Sigmoid colon (tissue), 7 donors: ENCODE data around the gene FNDC11. TPM values are rescaled to one million over a fixed set of nuclear protein-coding genes. Genes with fewer than 3 reads are reported as not detected.

Experiments used
- DNase-seq: peaks from one replicate; pipeline ENCODE4 v3.0.0-alpha.2; 2019
- H3K27ac ChIP-seq, 4 donors: fragments of 200-600 bp; sonication (generic); one replicate each; pipeline ENCODE4 v1.5.1; 2016 to 2019; ENCODE audit warnings: mild to moderate bottlenecking in 1 of 4
- H3K27me3 ChIP-seq, 3 donors: fragments of 200-600 bp; sonication (generic); one replicate each; pipeline ENCODE4 v1.5.1; 2019; ENCODE audit warnings: mild to moderate bottlenecking in 1 of 3
- H3K36me3 ChIP-seq, 4 donors: fragments of 200-600 bp; sonication (generic); one replicate each; pipeline ENCODE4 v1.5.1; 2016 to 2019
- H3K4me1 ChIP-seq, 4 donors: fragments of 200-600 bp; sonication (generic); one replicate each; pipeline ENCODE4 v1.5.1; 2017 to 2019
- H3K4me3 ChIP-seq, 4 donors: fragments of 200-600 bp; sonication (generic); one replicate each; pipeline ENCODE4 v1.5.1; 2017 to 2019; ENCODE audit warnings: mild to moderate bottlenecking in 2 of 4, moderate library complexity in 1 of 4
- H3K9me3 ChIP-seq, 4 donors: fragments of 200-600 bp in 3 of 4; sonication (generic) in 3 of 4; one replicate each; pipeline versions ENCODE4 v1.5.1 to v1.6.1; 2013 to 2019
- EP300 ChIP-seq, 4 donors: sonication (generic); formaldehyde crosslinking; IDR thresholded peaks; one replicate each; pipeline ENCODE4 v1.6.1; 2017; ENCODE audit warnings: antibody characterized with exemption in 4 of 4
- POLR2A ChIP-seq, 2 donors: fragments of 450-650 bp; IDR thresholded peaks; one replicate each; pipeline ENCODE4 v1.6.1; 2016; ENCODE audit warnings: antibody characterized with exemption in 2 of 2, mild to moderate bottlenecking in 2 of 2, moderate library complexity in 2 of 2
- POLR2AphosphoS5 ChIP-seq, 4 donors: sonication (generic); formaldehyde crosslinking; IDR thresholded peaks; one replicate each; pipeline ENCODE4 v1.6.1; 2017; ENCODE audit warnings: antibody characterized with exemption in 4 of 4
- WGBS, 2 donors: extraction: QIAGEN DNeasy Blood & Tissue Kit; methylation state at CpG; one replicate each; pipeline ENCODE4 v1.1.7; 2013; 5-methylcytosine and 5-hydroxymethylcytosine counted together
- intact Hi-C: fragments of 100-400 bp; cut with DNase I; formaldehyde crosslinking; loops from one replicate; pipeline ENCODE4 v1.15.1; 2023
- polyA plus RNA-seq, 3 donors: library from polyadenylated mRNA; stranded (reverse); fragments of 200-250 nt; gene quantifications; one replicate each; pipeline ENCODE4 v1.2.3, GENCODE V29; 2013
- total RNA-seq, 4 donors: library from RNA; depleted of rRNA; stranded (reverse); fragments of >200 nt; gene quantifications; one replicate each; pipeline ENCODE4 v1.1.0, GENCODE V29; 2016
- TF ChIP-seq, protein P1 (sequence below), 4 experiments: fragments of 450-650 bp in 3 of 4; fragments of 200-600 bp in 1 of 4; IDR thresholded peaks; one replicate each; pipeline ENCODE4 v1.5.1; 2016 to 2019; ENCODE audit warnings: antibody characterized with exemption in 4 of 4, mild to moderate bottlenecking in 3 of 4, moderate library complexity in 2 of 4
- donor health status: healthy with polysubstance abuse.
- donor health status: Bipolar disorder and iron deficiency.
- donor health status: healthy.

The FNDC11 gene, protein sequence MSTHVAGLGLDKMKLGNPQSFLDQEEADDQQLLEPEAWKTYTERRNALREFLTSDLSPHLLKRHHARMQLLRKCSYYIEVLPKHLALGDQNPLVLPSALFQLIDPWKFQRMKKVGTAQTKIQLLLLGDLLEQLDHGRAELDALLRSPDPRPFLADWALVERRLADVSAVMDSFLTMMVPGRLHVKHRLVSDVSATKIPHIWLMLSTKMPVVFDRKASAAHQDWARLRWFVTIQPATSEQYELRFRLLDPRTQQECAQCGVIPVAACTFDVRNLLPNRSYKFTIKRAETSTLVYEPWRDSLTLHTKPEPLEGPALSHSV
- total RNA-seq: under 1 TPM; 0.16 to 0.55 (median 0.45) TPM
- under 1 TPM in 2 of 3 donors, not detected in 1; under 0.01 to 0.47 TPM for polyA plus RNA-seq

- intact Hi-C loops: no loop called here
- peak within 1 kb of the TSS in 1 of 4 donors; percentile 34 for H3K27ac ChIP-seq
- H3K27me3 ChIP-seq: peaks cover 10 to 53% (median 39%) of the 10 kb centered on the region in 3 donors
- 1 to 2% methylated on average over 34 of the region's 34 CpGs for WGBS, 2 donors
- H3K9me3 ChIP-seq: no peaks in the 10 kb centered on the region
- H3K4me3 ChIP-seq: peak within 1 kb of the TSS; percentile 31 to 55 (median 46)
- no peak for DNase-seq
- H3K36me3 ChIP-seq: peaks cover 0 to 9% (median 4%) of the 10 kb centered on the region in 4 donors
- TF ChIP-seq POLR2A (IDR thresholded peaks at IDR 0.05) (no peak), EP300 (IDR thresholded peaks at IDR 0.05) (no peak), POLR2AphosphoS5 (IDR thresholded peaks at IDR 0.05) (no peak)
- TF ChIP-seq, protein P1, sequence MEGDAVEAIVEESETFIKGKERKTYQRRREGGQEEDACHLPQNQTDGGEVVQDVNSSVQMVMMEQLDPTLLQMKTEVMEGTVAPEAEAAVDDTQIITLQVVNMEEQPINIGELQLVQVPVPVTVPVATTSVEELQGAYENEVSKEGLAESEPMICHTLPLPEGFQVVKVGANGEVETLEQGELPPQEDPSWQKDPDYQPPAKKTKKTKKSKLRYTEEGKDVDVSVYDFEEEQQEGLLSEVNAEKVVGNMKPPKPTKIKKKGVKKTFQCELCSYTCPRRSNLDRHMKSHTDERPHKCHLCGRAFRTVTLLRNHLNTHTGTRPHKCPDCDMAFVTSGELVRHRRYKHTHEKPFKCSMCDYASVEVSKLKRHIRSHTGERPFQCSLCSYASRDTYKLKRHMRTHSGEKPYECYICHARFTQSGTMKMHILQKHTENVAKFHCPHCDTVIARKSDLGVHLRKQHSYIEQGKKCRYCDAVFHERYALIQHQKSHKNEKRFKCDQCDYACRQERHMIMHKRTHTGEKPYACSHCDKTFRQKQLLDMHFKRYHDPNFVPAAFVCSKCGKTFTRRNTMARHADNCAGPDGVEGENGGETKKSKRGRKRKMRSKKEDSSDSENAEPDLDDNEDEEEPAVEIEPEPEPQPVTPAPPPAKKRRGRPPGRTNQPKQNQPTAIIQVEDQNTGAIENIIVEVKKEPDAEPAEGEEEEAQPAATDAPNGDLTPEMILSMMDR (IDR thresholded peaks at IDR 0.05): no peak
- peaks cover 0 to 14% (median 11%) of the 10 kb centered on the region in 4 donors for H3K4me1 ChIP-seq
Observed at GRCh38 chr20:63553933-63554290, at the start of gene FNDC11. Gene FNDC11, plus strand, starts transcription at chr20:63554159. Its CDS starts 1,505 bp downstream, at chr20:63555664.

- TF ChIP-seq POLR2A (IDR thresholded peaks at IDR 0.05) (no peak), POLR2AphosphoS5 (IDR thresholded peaks at IDR 0.05) (no peak), EP300 (IDR thresholded peaks at IDR 0.05) (no peak)
- TF ChIP-seq, protein P1 (IDR thresholded peaks at IDR 0.05): no peak
- Histone ChIP-seq H3K4me3 (no peak overlapping the region), H3K36me3 (no peaks in the 10 kb centered on the region), H3K27me3 (peaks cover 7 to 45% (median 22%) of the 10 kb centered on the region in 3 donors), H3K9me3 (peaks cover 0 to 6% (median 2%) of the 10 kb centered on the region in 4 donors), H3K27ac (no peak overlapping the region), H3K4me1 (peaks cover 0 to 10% (median 5%) of the 10 kb centered on the region in 4 donors)
- intact Hi-C loops: no loop called here
- DNase-seq: no peak
- 86 to 89% methylated on average over 9 of the region's 9 CpGs for WGBS, 2 donors
Observed at GRCh38 chr20:63504642-63505041, 49.3 kb upstream of the FNDC11 start.

- Histone ChIP-seq H3K36me3 (no peaks in the 10 kb centered on the region), H3K27ac (no peak overlapping the region), H3K4me1 (peaks cover 0 to 7% (median 3%) of the 10 kb centered on the region in 4 donors), H3K9me3 (peaks cover 0 to 6% (median 2%) of the 10 kb centered on the region in 4 donors), H3K4me3 (no peak overlapping the region), H3K27me3 (peaks cover under 1 to 45% (median 17%) of the 10 kb centered on the region in 3 donors)
- WGBS, 2 donors: 86 to 89% methylated on average over 8 of the region's 8 CpGs
- intact Hi-C loops: no loop called here
- TF ChIP-seq, protein P1 (IDR thresholded peaks at IDR 0.05): no peak
- TF ChIP-seq EP300 (IDR thresholded peaks at IDR 0.05) (no peak), POLR2AphosphoS5 (IDR thresholded peaks at IDR 0.05) (no peak), POLR2A (IDR thresholded peaks at IDR 0.05) (no peak)
- no peak for DNase-seq
Observed at GRCh38 chr20:63505281-63505680, 48.7 kb upstream of the FNDC11 start.

GRCh38 chr20:63505723-63506122 lies 48.2 kb upstream of the FNDC11 start:
- intact Hi-C loops: no loop called here
- Histone ChIP-seq H3K4me1 (peaks cover 0 to 7% (median 3%) of the 10 kb centered on the region in 4 donors), H3K27ac (no peak overlapping the region), H3K27me3 (peaks cover 0 to 43% (median 13%) of the 10 kb centered on the region in 3 donors), H3K4me3 (no peak overlapping the region), H3K9me3 (peaks cover 0 to 6% (median 2%) of the 10 kb centered on the region in 4 donors), H3K36me3 (no peaks in the 10 kb centered on the region)
- 83 to 92% methylated on average over 12 of the region's 12 CpGs for WGBS, 2 donors
- TF ChIP-seq EP300 (IDR thresholded peaks at IDR 0.05) (no peak), POLR2AphosphoS5 (IDR thresholded peaks at IDR 0.05) (no peak), POLR2A (IDR thresholded peaks at IDR 0.05) (no peak)
- TF ChIP-seq, protein P1 (IDR thresholded peaks at IDR 0.05): no peak
- DNase-seq: no peak
